GM12801 (cell line): ENCODE data around the gene UPK1B.

ENCODE experiments used
- CTCF ChIP-seq: IDR thresholded peaks from one replicate; pipeline ENCODE4 v1.5.1; 2011; ENCODE audit warnings: control low read depth; ENCODE audit not compliant: insufficient read length; ENCODE audit errors: extremely low read depth

UPK1B gene

GRCh38 chr3:119147494-119147893 is 25.9 kb upstream of the UPK1B start:
- TF ChIP-seq CTCF, result no peak

DNA sequence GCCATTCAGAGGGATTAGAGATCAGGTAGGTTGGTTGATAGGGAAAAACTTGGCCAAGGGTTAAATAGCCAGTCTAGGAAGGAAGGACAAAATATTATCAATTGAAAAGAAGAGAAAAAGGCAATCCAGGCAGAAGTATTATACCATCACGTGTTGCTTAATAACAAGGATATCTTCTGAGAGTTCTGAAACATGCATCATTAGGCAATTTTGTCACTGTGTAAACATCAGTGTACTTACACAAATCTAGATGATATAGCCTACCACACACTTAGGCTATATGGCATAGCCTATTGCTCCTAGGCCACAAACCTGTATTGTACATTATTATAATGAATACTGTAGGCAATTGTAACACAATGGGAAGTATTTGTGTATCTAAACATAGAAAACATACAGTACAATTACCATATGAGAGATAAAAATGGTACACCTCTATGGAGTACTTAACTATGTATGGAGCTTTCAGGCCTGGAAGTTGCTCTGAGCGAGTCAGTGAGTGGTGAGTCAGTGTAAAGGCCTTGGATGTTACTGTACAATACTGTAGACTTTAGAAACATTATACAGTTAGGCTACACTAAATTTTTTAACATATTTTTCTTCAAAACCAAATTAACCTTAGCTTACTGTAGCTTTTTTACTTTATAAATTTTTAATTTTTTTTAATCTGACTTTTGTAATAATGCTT is 24.8 kb upstream of the UPK1B start:
- no peak for TF ChIP-seq CTCF

- no peak for TF ChIP-seq CTCF
Measured at GRCh38 chr3:119149484-119149883, 23.9 kb upstream of the UPK1B start.

DNA sequence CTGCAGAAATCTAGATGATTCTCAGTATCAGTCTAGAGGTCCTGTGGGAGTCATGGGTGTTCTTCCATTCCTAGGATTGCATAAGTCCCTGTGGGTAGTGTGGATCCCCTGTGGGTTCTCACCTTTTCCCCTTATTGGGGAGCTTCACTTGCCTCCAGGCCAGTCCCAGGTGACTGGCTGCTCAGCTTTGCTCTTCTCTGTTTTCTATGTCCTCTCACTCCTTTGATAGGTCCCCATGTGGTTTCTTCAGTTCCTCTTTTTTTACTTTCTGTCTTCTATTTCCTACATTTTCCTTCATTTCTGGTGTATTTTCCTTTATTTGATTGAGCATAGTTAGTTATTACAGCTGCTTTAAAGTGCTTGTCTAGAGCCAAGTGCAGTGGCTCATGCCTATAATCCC is 16.5 kb upstream of the UPK1B start:
- TF ChIP-seq CTCF, result no peak

DNA sequence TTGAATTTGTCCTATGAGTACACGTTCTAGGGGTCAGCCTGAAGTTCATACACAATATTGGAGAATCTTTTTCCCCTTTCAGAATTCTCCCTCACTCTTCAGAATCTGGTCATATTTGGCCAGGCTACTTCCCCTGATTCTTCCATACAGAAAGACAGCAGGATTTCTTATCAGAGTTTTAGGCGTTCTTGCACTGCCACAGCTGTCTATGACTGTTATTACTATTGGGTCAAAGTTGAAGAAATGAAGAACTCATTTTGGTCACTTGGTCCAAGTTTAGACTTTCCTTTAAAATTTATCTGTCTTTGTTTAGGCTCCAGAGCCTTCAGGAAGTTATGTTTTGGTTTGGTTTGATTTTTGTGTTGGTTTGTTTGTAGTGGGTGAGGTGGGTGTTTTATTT is 15.4 kb upstream of the UPK1B start:
- no peak for TF ChIP-seq CTCF

DNA sequence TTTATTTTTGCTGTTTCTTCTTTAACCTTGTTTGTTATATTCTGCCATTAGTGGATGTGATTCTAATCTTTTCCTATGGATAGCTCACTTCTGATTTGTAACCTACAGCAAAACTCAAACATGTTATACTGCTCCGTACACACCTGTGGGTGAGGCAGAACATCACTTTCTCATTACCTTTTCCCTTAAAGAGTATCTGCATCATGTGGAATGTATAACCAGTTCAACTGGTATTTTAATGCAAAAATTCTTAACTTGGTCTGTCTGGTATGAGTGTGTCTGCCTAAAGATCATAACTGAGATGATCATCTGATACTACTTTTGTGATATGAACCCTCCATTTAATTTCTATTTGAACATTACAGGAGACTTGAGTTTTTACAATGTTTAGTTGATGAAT is 13.0 kb upstream of the UPK1B start:
- no peak for TF ChIP-seq CTCF

DNA sequence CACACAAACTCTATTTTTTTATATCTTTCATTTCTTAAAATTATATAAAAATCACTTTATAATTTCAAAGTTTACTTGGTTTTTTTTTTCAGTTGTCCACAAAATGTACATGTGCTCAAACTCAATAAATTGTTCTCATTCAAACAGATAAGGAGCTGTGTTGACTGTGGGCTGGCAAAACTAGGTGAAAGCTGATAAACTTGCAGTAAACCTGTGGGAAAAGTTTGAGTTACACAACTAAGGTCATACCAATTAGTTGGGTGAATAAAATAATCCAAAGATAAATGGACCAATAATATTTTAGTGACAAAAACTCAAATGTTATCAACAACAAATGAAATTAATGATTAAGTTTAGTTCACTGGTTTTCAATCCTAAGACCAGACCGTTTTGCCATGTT is 12.6 kb upstream of the UPK1B start:
- TF ChIP-seq CTCF, result no peak
